Measurements from ENCODE around the gene E2F3.

Gene E2F3

GRCh38 chr6:20365456-20365855 is 36.2 kb upstream of the E2F3 start:
- no peak for TF ChIP-seq CTCF (conservative IDR thresholded peaks at IDR 0.05)
- H3K27ac ChIP-seq, result no peak overlapping the region

GRCh38 chr6:20366082-20366830 is 35.4 kb upstream of the E2F3 start:
- TF ChIP-seq ZFX (IDR thresholded peaks at IDR 0.05), result no peak
- TF ChIP-seq CTCF (conservative IDR thresholded peaks at IDR 0.05), result no peak
- no peak overlapping the region for H3K27ac ChIP-seq

GRCh38 chr6:20367743-20368485 is 33.8 kb upstream of the E2F3 start:
- H3K27ac ChIP-seq, result no peak overlapping the region
- no peak for TF ChIP-seq ZFX (IDR thresholded peaks at IDR 0.05)
- no peak for TF ChIP-seq CTCF (conservative IDR thresholded peaks at IDR 0.05)

- TF ChIP-seq ZFX (IDR thresholded peaks at IDR 0.05) (no peak), CTCF (conservative IDR thresholded peaks at IDR 0.05) (no peak)
- H3K27ac ChIP-seq, result no peak overlapping the region
These were observed 31.3 kb upstream of the E2F3 start for GRCh38 chr6:20370393-20370792.

GRCh38 chr6:20370801-20371200 is 30.9 kb upstream of the E2F3 start:
- H3K27ac ChIP-seq, result no peak overlapping the region
- TF ChIP-seq ZFX (IDR thresholded peaks at IDR 0.05) (no peak), CTCF (conservative IDR thresholded peaks at IDR 0.05) (no peak)

- no peak overlapping the region for H3K27ac ChIP-seq
- TF ChIP-seq ZFX (IDR thresholded peaks at IDR 0.05) (no peak), CTCF (conservative IDR thresholded peaks at IDR 0.05) (no peak)
These were observed 26.2 kb upstream of the E2F3 start for GRCh38 chr6:20375436-20375835.

GRCh38 chr6:20377623-20378265 is 23.9 kb upstream of the E2F3 start:
- H3K27ac ChIP-seq, result no peak overlapping the region
- TF ChIP-seq CTCF (conservative IDR thresholded peaks at IDR 0.05) (no peak), ZFX (IDR thresholded peaks at IDR 0.05) (no peak)
